IMR-90 (cell line): Measurements from ENCODE around the gene AAMP. TPM values are rescaled to one million over a fixed set of nuclear protein-coding genes. Genes with fewer than 3 reads are reported as not detected.
A peak's percentile ranks its signal among the peaks of the same experiment; 100 is the strongest.

ENCODE experiments used
- ATAC-seq: fragments of 200-7000 bp; cut with Tn5 transposase; 2 replicates; pipeline ENCODE4 v1.9.1; 2020; ENCODE audit warnings: low read depth, mild to moderate bottlenecking, moderate library complexity
- BruUV-seq: library from RNA; stranded (reverse); fragments of 400-500 nt; replicated peaks from 2 replicates; lab custom pipeline; 2021; lab: Mats Ljungman, UMichigan
- CTCF ChIA-PET: fragments of 300-600 bp; formaldehyde crosslinking; extraction: SDS; loops from one replicate; lab custom pipeline; 2021; ENCODE audit warnings: antibody characterized with exemption; lab: Yijun Ruan, JAX
- POLR2A ChIA-PET: fragments of 300-600 bp; sonication (Branson Sonifier 250); formaldehyde crosslinking; loops from one replicate; lab custom pipeline; 2022; ENCODE audit warnings: antibody characterized with exemption; ENCODE audit not compliant: unreplicated experiment; lab: Charles Lee
- DNase-seq: peaks from one replicate; pipeline ENCODE4 v3.0.0; 2013
- H2AFZ ChIP-seq: replicated peaks from 2 replicates; pipeline ENCODE3; 2013; ENCODE audit warnings: low read length, mild to moderate bottlenecking; ENCODE audit not compliant: poor library complexity
- H2AK5ac ChIP-seq: 2 replicates; pipeline ENCODE4 v1.6.1; 2013; ENCODE audit warnings: low read depth, low read length, inconsistent platforms
- H2AK9ac ChIP-seq: replicated peaks from 2 replicates; pipeline ENCODE3; 2013; ENCODE audit warnings: mild to moderate bottlenecking, low read depth, low read length, moderate library complexity; ENCODE audit not compliant: poor library complexity
- H2BK120ac ChIP-seq: 2 replicates; pipeline ENCODE4 v1.6.1; 2013; ENCODE audit warnings: low read depth, low read length, inconsistent platforms
- H2BK15ac ChIP-seq: 3 replicates; pipeline ENCODE4 v1.6.1; 2013; ENCODE audit warnings: low read depth, low read length, inconsistent platforms
- H2BK20ac ChIP-seq: 2 replicates; pipeline ENCODE4 v1.6.1; 2013; ENCODE audit warnings: low read depth, mild to moderate bottlenecking, inconsistent platforms, low read length, moderate library complexity
- H2BK5ac ChIP-seq: 2 replicates; pipeline ENCODE4 v1.6.1; 2013; ENCODE audit warnings: mild to moderate bottlenecking, low read depth, low read length, inconsistent platforms; ENCODE audit not compliant: poor library complexity, severe bottlenecking
- H3K14ac ChIP-seq: replicated peaks from 2 replicates; pipeline ENCODE4 v1.6.1; 2013; ENCODE audit warnings: low read depth, low read length, inconsistent platforms
- H3K18ac ChIP-seq: 2 replicates; pipeline ENCODE4 v1.6.1; 2013; ENCODE audit warnings: low read depth, low read length, control low read depth
- H3K23ac ChIP-seq: 2 replicates; pipeline ENCODE4 v1.6.1; 2013; ENCODE audit warnings: low read depth, low read length, inconsistent platforms
- H3K27ac ChIP-seq: 2 replicates; pipeline ENCODE4 v1.5.1; 2013; ENCODE audit warnings: mild to moderate bottlenecking, control low read depth, low read length; ENCODE audit not compliant: insufficient read depth
- H3K27me3 ChIP-seq: 2 replicates; pipeline ENCODE4 v1.6.1; 2013; ENCODE audit warnings: low read length; ENCODE audit not compliant: control insufficient read depth, insufficient read depth
- H3K36me3 ChIP-seq: 2 replicates; pipeline ENCODE4 v1.6.1; 2013; ENCODE audit warnings: low read length, mixed read lengths; ENCODE audit not compliant: control insufficient read depth, insufficient read depth
- H3K4ac ChIP-seq: 2 replicates; pipeline ENCODE4 v1.6.1; 2013; ENCODE audit warnings: low read depth, low read length, inconsistent platforms
- H3K4me1 ChIP-seq: 2 replicates; pipeline ENCODE4 v1.6.1; 2013; ENCODE audit warnings: low read length, mixed read lengths; ENCODE audit not compliant: control insufficient read depth, insufficient read depth
- H3K4me2 ChIP-seq: 2 replicates; pipeline ENCODE4 v1.6.1; 2013; ENCODE audit warnings: low read depth, mild to moderate bottlenecking, control low read depth, low read length, moderate library complexity
- H3K4me3 ChIP-seq: 2 replicates; pipeline ENCODE4 v1.5.1; 2013; ENCODE audit warnings: low read depth, mild to moderate bottlenecking, control low read depth, low read length, moderate library complexity; ENCODE audit not compliant: insufficient read depth
- H3K56ac ChIP-seq: 2 replicates; pipeline ENCODE4 v1.6.1; 2013; ENCODE audit warnings: low read length, inconsistent platforms; ENCODE audit not compliant: insufficient read depth; ENCODE audit errors: extremely low read depth
- H3K79me1 ChIP-seq, 2 experiments: 2 replicates each; pipeline ENCODE4 v1.6.1; 2013; ENCODE audit warnings: low read length in 2 of 2, inconsistent platforms in 1 of 2, low read depth in 1 of 2
- H3K9ac ChIP-seq: 2 replicates; pipeline ENCODE4 v1.6.1; 2013; ENCODE audit warnings: low read depth, low read length, control low read depth
- H3K9me1 ChIP-seq: 2 replicates; pipeline ENCODE4 v1.6.1; 2013; ENCODE audit warnings: low read length, inconsistent platforms; ENCODE audit not compliant: insufficient read depth
- H3K9me3 ChIP-seq: 2 replicates; pipeline ENCODE4 v1.6.1; 2013; ENCODE audit warnings: low read length; ENCODE audit not compliant: control insufficient read depth, insufficient read depth
- H4K20me1 ChIP-seq: 2 replicates; pipeline ENCODE4 v1.6.1; 2013; ENCODE audit warnings: low read length, inconsistent platforms; ENCODE audit not compliant: insufficient read depth
- H4K5ac ChIP-seq: 2 replicates; pipeline ENCODE4 v1.6.1; 2013; ENCODE audit warnings: mild to moderate bottlenecking, low read depth, low read length, control low read depth
- H4K8ac ChIP-seq, 2 experiments: 2 replicates each; pipeline ENCODE4 v1.6.1; 2013; ENCODE audit warnings: low read depth in 2 of 2, low read length in 2 of 2, control low read depth in 1 of 2, inconsistent platforms in 1 of 2
- H4K91ac ChIP-seq: 2 replicates; pipeline ENCODE4 v1.6.1; 2013; ENCODE audit warnings: low read depth, low read length, inconsistent platforms; ENCODE audit not compliant: insufficient read depth
- BHLHE40 ChIP-seq: fragments of 150-350 bp; IDR thresholded peaks from 2 replicates; pipeline ENCODE4 v1.6.1; 2016; ENCODE audit warnings: mild to moderate bottlenecking, low read depth, low read length
- CEBPB ChIP-seq: IDR thresholded peaks from 2 replicates; pipeline ENCODE4 v1.6.1; 2012; ENCODE audit warnings: low read depth, low read length, improper control_type of control experiment
- MAZ ChIP-seq: IDR thresholded peaks from 2 replicates; pipeline ENCODE4 v1.6.1; 2012; ENCODE audit warnings: low read depth, mild to moderate bottlenecking, low read length, improper control_type of control experiment, moderate library complexity, borderline replicate concordance
- MXI1 ChIP-seq: IDR thresholded peaks from 2 replicates; pipeline ENCODE4 v1.6.1; 2012; ENCODE audit warnings: low read depth, mild to moderate bottlenecking, low read length, moderate library complexity, borderline replicate concordance
- NFE2L2 ChIP-seq: fragments of 150-350 bp; IDR thresholded peaks from 2 replicates; pipeline ENCODE4 v1.6.1; 2016; ENCODE audit warnings: low read depth, mild to moderate bottlenecking, low read length
- RCOR1 ChIP-seq: IDR thresholded peaks from 2 replicates; pipeline ENCODE4 v1.6.1; 2012; ENCODE audit warnings: mild to moderate bottlenecking, low read length, improper control_type of control experiment; ENCODE audit not compliant: insufficient replicate concordance
- RFX5 ChIP-seq: IDR thresholded peaks from 2 replicates; pipeline ENCODE4 v1.8.0; 2012; ENCODE audit warnings: low read depth, mild to moderate bottlenecking, low read length, moderate library complexity
- SMC3 ChIP-seq: fragments of 150-350 bp; IDR thresholded peaks from 2 replicates; pipeline ENCODE4 v1.6.1; 2016; ENCODE audit warnings: low read depth, mild to moderate bottlenecking, antibody characterized with exemption, low read length, moderate library complexity
- WGBS, 2 experiments: methylation state at CpG; one replicate each; pipeline versions ENCODE4 v1.1.5 to v1.1.7; 2013; ENCODE audit warnings: missing lambda C conversion rate in 2 of 2; ENCODE audit not compliant: insufficient read length in 1 of 2; ENCODE audit errors: extremely low coverage in 2 of 2; 5-methylcytosine and 5-hydroxymethylcytosine counted together
- dilution Hi-C: fragments of 300-500 bp; cut with HindIII; formaldehyde crosslinking; loops from one replicate; pipeline ENCODE4 v1.14.3; 2018; ENCODE audit warnings: low sequenced_read_pairs; ENCODE audit not compliant: unreplicated experiment
- in situ Hi-C: fragments of 300-500 bp; cut with MboI; formaldehyde crosslinking; loops from 3 replicates; pipeline ENCODE4 v1.14.3; 2019; ENCODE audit warnings: low sequenced_read_pairs, inconsistent platforms, mixed read lengths
- intact Hi-C: fragments of 100-400 bp; cut with micrococcal nuclease; formaldehyde crosslinking; loops from 2 replicates; pipeline ENCODE4 v1.10.0; 2022
- polyA plus RNA-seq, 3 experiments: library from polyadenylated mRNA; depleted of rRNA; stranded (reverse); fragments of >200 nt; gene quantifications; 2 replicates each; pipeline ENCODE4 v1.2.3, GENCODE V29; 2012; ENCODE audit warnings: low replicate concordance in 1 of 3
- total RNA-seq: library from RNA; depleted of rRNA; stranded (reverse); fragments of >200 nt; gene quantifications from 2 replicates; pipeline ENCODE4 v1.2.3, GENCODE V29; 2012
- TF ChIP-seq, protein P1 (sequence below): conservative IDR thresholded peaks from 2 replicates; pipeline ENCODE4 v1.5.1; 2012; ENCODE audit warnings: mild to moderate bottlenecking, low read depth, low read length, improper control_type of control experiment

The AAMP gene
- total and polyA plus RNA-seq, 2 of the 4 experiments (the other 2 are of a cell fraction) = 104 to 112 TPM

DNA sequence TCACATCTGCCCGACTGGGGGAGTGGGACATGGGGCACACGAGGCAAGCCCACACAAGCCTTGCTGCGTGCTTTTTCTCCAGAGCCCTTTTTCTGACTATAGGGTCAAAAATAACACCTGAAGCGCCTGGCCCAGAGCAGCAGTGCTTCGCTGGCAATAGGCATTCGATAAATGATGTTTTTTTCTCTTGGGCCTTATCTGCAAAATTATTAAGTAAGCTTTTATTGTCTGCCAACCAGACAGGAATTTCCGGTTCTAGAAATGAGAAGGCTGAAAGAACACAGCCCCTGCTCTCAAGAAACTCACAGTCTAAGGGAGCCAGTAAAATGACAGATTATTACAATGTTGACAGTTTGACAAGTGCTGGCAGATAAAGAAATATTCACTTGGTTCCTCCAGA, 25.1 kb upstream of the AAMP start:
- Histone ChIP-seq H3K36me3 (no peaks in the 10 kb centered on the region), H2AK9ac (peak overlapping the region; percentile 18), H4K20me1 (0 out of 2 replicates have a peak, but pooled peaks cover 4% of the 10 kb centered on the region), H2BK15ac (no peak overlapping the region; the same call in 2 of the 3 replicates), H3K4me1 (peaks cover 15% of the 10 kb centered on the region), H4K8ac (peak overlapping the region in 1 of 2 experiments; percentile 26; a peak in 1 of 4 replicates), H3K4me3 (no peak overlapping the region), H2BK120ac (no peak overlapping the region), H3K9ac (no peak overlapping the region), H3K23ac (no peak overlapping the region), H3K56ac (no peak overlapping the region), H2BK5ac (no peak overlapping the region), H2AK5ac (no peak overlapping the region), H3K9me3 (no peaks in the 10 kb centered on the region), H3K27me3 (no peaks in the 10 kb centered on the region), H2BK20ac (no peak overlapping the region; the same call in 1 of the 2 replicates), H3K9me1 (peaks cover 19% of the 10 kb centered on the region), H4K91ac (peak overlapping the region; percentile 20; the same call in 1 of the 2 replicates), H3K18ac (no peak overlapping the region), H3K27ac (no peak overlapping the region), H3K79me1 (peaks cover 11 to 22% of the 10 kb centered on the region in 2 experiments; a peak in 3 of 4 replicates), H3K4me2 (no peak overlapping the region), H2AFZ (peak overlapping the region; percentile 63), H4K5ac (no peak overlapping the region), H3K14ac (0 out of 2 replicates have a peak overlapping the region, but pooled peaks have one; percentile 16), H3K4ac (peak overlapping the region; percentile 30; the same call in 1 of the 2 replicates)
- ATAC-seq (no peak), DNase-seq (no peak)
- BruUV-seq = no TSS peak
- dilution Hi-C loops (no loop called here), in situ Hi-C loops (no loop called here), intact Hi-C loops (no loop called here)
- TF ChIP-seq RCOR1 = no peak
- TF ChIP-seq CEBPB = no peak
- TF ChIP-seq MXI1 = no peak
- TF ChIP-seq, protein P1, sequence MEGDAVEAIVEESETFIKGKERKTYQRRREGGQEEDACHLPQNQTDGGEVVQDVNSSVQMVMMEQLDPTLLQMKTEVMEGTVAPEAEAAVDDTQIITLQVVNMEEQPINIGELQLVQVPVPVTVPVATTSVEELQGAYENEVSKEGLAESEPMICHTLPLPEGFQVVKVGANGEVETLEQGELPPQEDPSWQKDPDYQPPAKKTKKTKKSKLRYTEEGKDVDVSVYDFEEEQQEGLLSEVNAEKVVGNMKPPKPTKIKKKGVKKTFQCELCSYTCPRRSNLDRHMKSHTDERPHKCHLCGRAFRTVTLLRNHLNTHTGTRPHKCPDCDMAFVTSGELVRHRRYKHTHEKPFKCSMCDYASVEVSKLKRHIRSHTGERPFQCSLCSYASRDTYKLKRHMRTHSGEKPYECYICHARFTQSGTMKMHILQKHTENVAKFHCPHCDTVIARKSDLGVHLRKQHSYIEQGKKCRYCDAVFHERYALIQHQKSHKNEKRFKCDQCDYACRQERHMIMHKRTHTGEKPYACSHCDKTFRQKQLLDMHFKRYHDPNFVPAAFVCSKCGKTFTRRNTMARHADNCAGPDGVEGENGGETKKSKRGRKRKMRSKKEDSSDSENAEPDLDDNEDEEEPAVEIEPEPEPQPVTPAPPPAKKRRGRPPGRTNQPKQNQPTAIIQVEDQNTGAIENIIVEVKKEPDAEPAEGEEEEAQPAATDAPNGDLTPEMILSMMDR = no peak
- no peak for TF ChIP-seq BHLHE40
- no peak for TF ChIP-seq MAZ
- TF ChIP-seq NFE2L2 = no peak
- TF ChIP-seq RFX5 = no peak
- no peak for TF ChIP-seq SMC3
- ChIA-PET CTCF (interaction anchor here (1.1 kb wide), 1 partner anchor 101 kb away, joined by 6 read pairs; no protein-coding TSS in a partner anchor), POLR2A (no interaction called here)
- 55% methylated on average over 3 of the region's 7 CpGs; no CpG with 5 or more reads in 1 of the 2 experiments for WGBS, 2 experiments
